T-helper 17 cell (primary cell): ENCODE data around the gene MRFAP1L1. TPM values are rescaled to one million over a fixed set of nuclear protein-coding genes. Genes with fewer than 3 reads are reported as not detected.
"Not testable (repeated sequence)": the region's sequence is repeated elsewhere in the genome, so short reads cannot be mapped to it uniquely, and the experiment has no call there.

ENCODE experiments used
- ATAC-seq: fragments of 150-1000 bp; cut with Tn5 transposase; 2 replicates; pipeline ENCODE4 v1.10.0; 2021; ENCODE audit warnings: mild to moderate bottlenecking, moderate library complexity
- DNase-seq, 3 donors: peaks; one replicate each; pipeline versions ENCODE4 v3.0.0 to v3.0.0-alpha.2; 2020 to 2021
- H3K9me3 ChIP-seq: one replicate; pipeline ENCODE4 v1.7.0; 2013; ENCODE audit warnings: low read length, mild to moderate bottlenecking; ENCODE audit not compliant: control insufficient read depth, poor library complexity, severe bottlenecking
- H3K27ac Mint-ChIP-seq: one replicate; pipeline ENCODE4 v1.8.0; 2022; ENCODE audit warnings: mild to moderate bottlenecking, moderate library complexity, mixed read lengths
- H3K27me3 Mint-ChIP-seq: one replicate; pipeline ENCODE4 v1.8.0; 2022; ENCODE audit warnings: mixed read lengths
- H3K36me3 Mint-ChIP-seq: one replicate; pipeline ENCODE4 v1.8.0; 2022; ENCODE audit warnings: low read depth, mixed read lengths
- H3K4me1 Mint-ChIP-seq: one replicate; pipeline ENCODE4 v1.8.0; 2022; ENCODE audit warnings: mild to moderate bottlenecking, mixed read lengths
- H3K4me3 Mint-ChIP-seq: one replicate; pipeline ENCODE4 v1.8.0; 2022; ENCODE audit warnings: mild to moderate bottlenecking, moderate library complexity, mixed read lengths
- total RNA-seq, 4 donors: library from RNA in 2 of 4; stranded (reverse) in 2 of 4; gene quantifications; one replicate each; pipeline ENCODE4 v1.2.3 and lab custom pipeline; 2022 to 2026

MRFAP1L1 gene
- total RNA-seq, 2 donors from 2014 or later: 29.3 to 33.0 TPM

- H3K9me3 ChIP-seq: no peaks in the 10 kb centered on the region
- Mint-ChIP-seq H3K4me3 (no peak overlapping the region), H3K27ac (peak overlapping the region; percentile 51), H3K4me1 (peaks cover 31% of the 10 kb centered on the region), H3K36me3 (no peaks in the 10 kb centered on the region), H3K27me3 (no peaks in the 10 kb centered on the region)
- ATAC-seq: no peak
- DNase-seq: no peak
These were observed 25.0 kb downstream of the MRFAP1L1 start for GRCh38 chr4:6684656-6685055.

GRCh38 chr4:6682862-6683590 lies 26.6 kb downstream of the MRFAP1L1 start:
- ATAC-seq (no peak), DNase-seq (no peak)
- Mint-ChIP-seq H3K4me1 (peaks cover 16% of the 10 kb centered on the region), H3K36me3 (no peaks in the 10 kb centered on the region), H3K27ac (no peak overlapping the region), H3K4me3 (no peak overlapping the region), H3K27me3 (no peaks in the 10 kb centered on the region)
- H3K9me3 ChIP-seq: no peaks in the 10 kb centered on the region

- Mint-ChIP-seq H3K36me3 (peaks cover 6% of the 10 kb centered on the region), H3K27ac (no peak overlapping the region), H3K4me1 (peaks cover 23% of the 10 kb centered on the region), H3K4me3 (no peak overlapping the region), H3K27me3 (no peaks in the 10 kb centered on the region)
- no peak for DNase-seq
- no peaks in the 10 kb centered on the region for H3K9me3 ChIP-seq
- peak; percentile 28 for ATAC-seq
These were observed 28.5 kb downstream of the MRFAP1L1 start for GRCh38 chr4:6681191-6681590.

GRCh38 chr4:6680372-6681034 lies 29.2 kb downstream of the MRFAP1L1 start:
- no peak for ATAC-seq
- H3K4me1 Mint-ChIP-seq: peaks cover 27% of the 10 kb centered on the region
- no peaks in the 10 kb centered on the region for H3K27me3 Mint-ChIP-seq
- H3K4me3 Mint-ChIP-seq: no peak overlapping the region
- no peaks in the 10 kb centered on the region for H3K9me3 ChIP-seq
- no peak overlapping the region for H3K27ac Mint-ChIP-seq
- DNase-seq: no peak
- peaks cover 6% of the 10 kb centered on the region for H3K36me3 Mint-ChIP-seq

GRCh38 chr4:6676722-6677558 lies 32.7 kb downstream of the MRFAP1L1 start:
- H3K27me3 Mint-ChIP-seq: no peaks in the 10 kb centered on the region
- peak overlapping the region; percentile 89 for H3K27ac Mint-ChIP-seq
- H3K4me1 Mint-ChIP-seq: peaks cover 40% of the 10 kb centered on the region
- no peaks in the 10 kb centered on the region for H3K9me3 ChIP-seq
- H3K36me3 Mint-ChIP-seq: peaks cover 9% of the 10 kb centered on the region
- DNase-seq: no peak
- H3K4me3 Mint-ChIP-seq: peak overlapping the region; percentile 95
- no peak for ATAC-seq

GRCh38 chr4:6674500-6675149 lies 35.0 kb downstream of the MRFAP1L1 start:
- H3K27me3 Mint-ChIP-seq: no peaks in the 10 kb centered on the region
- DNase-seq: peak in 2 of 3 donors; percentile 47 to 51
- peaks cover 9% of the 10 kb centered on the region for H3K36me3 Mint-ChIP-seq
- peak overlapping the region; percentile 95 for H3K4me3 Mint-ChIP-seq
- H3K9me3 ChIP-seq: no peaks in the 10 kb centered on the region
- H3K27ac Mint-ChIP-seq: peak overlapping the region; percentile 89
- ATAC-seq: peak; percentile 57
- peaks cover 42% of the 10 kb centered on the region for H3K4me1 Mint-ChIP-seq

GRCh38 chr4:6673660-6674499 lies 35.8 kb downstream of the MRFAP1L1 start:
- H3K4me3 Mint-ChIP-seq: peak overlapping the region; percentile 95
- no peaks in the 10 kb centered on the region for H3K9me3 ChIP-seq
- DNase-seq (peak; percentile 92 to 93 (median 92)), ATAC-seq (peak; percentile 87)
- H3K36me3 Mint-ChIP-seq: peaks cover 9% of the 10 kb centered on the region
- peaks cover 42% of the 10 kb centered on the region for H3K4me1 Mint-ChIP-seq
- no peaks in the 10 kb centered on the region for H3K27me3 Mint-ChIP-seq
- H3K27ac Mint-ChIP-seq: peak overlapping the region; percentile 89

- DNase-seq, H3K36me3 Mint-ChIP-seq, H3K27me3 Mint-ChIP-seq, H3K9me3 ChIP-seq: not testable (repeated sequence)
- Mint-ChIP-seq H3K4me3 (peak overlapping the region; percentile 95), H3K27ac (peak overlapping the region; percentile 89), H3K4me1 (peaks cover 42% of the 10 kb centered on the region)
- ATAC-seq: peak; percentile 11
These were observed 36.4 kb downstream of the MRFAP1L1 start for GRCh38 chr4:6673191-6673659.

GRCh38 chr4:6672541-6673190 lies 37.0 kb downstream of the MRFAP1L1 start:
- ATAC-seq, H3K4me3 Mint-ChIP-seq, DNase-seq, H3K9me3 ChIP-seq, H3K27me3 Mint-ChIP-seq, H3K36me3 Mint-ChIP-seq: not testable (repeated sequence)
- H3K27ac Mint-ChIP-seq: peak overlapping the region; percentile 89
- peaks cover 41% of the 10 kb centered on the region for H3K4me1 Mint-ChIP-seq

- H3K9me3 ChIP-seq: no peaks in the 10 kb centered on the region
- peaks cover 7% of the 10 kb centered on the region for H3K36me3 Mint-ChIP-seq
- no peak overlapping the region for H3K4me3 Mint-ChIP-seq
- no peaks in the 10 kb centered on the region for H3K27me3 Mint-ChIP-seq
- DNase-seq: no peak
- ATAC-seq: no peak
- peaks cover 36% of the 10 kb centered on the region for H3K4me1 Mint-ChIP-seq
- H3K27ac Mint-ChIP-seq: no peak overlapping the region
These were observed 37.5 kb downstream of the MRFAP1L1 start for GRCh38 chr4:6672131-6672530.

- Mint-ChIP-seq H3K27ac (no peak overlapping the region), H3K27me3 (no peaks in the 10 kb centered on the region), H3K4me1 (peaks cover 31% of the 10 kb centered on the region), H3K36me3 (peaks cover 6% of the 10 kb centered on the region), H3K4me3 (peak overlapping the region; percentile 53)
- ATAC-seq: no peak
- no peak for DNase-seq
- no peaks in the 10 kb centered on the region for H3K9me3 ChIP-seq
These were observed 38.0 kb downstream of the MRFAP1L1 start for GRCh38 chr4:6671648-6672047.

GRCh38 chr4:6668391-6668790 lies 41.3 kb downstream of the MRFAP1L1 start:
- peaks cover 4% of the 10 kb centered on the region for H3K4me1 Mint-ChIP-seq
- H3K27ac Mint-ChIP-seq: no peak overlapping the region
- ATAC-seq (no peak), DNase-seq (no peak)
- no peak overlapping the region for H3K4me3 Mint-ChIP-seq
- H3K9me3 ChIP-seq: no peaks in the 10 kb centered on the region
- H3K36me3 Mint-ChIP-seq: no peaks in the 10 kb centered on the region
- no peaks in the 10 kb centered on the region for H3K27me3 Mint-ChIP-seq
